GM12872 (cell line): ENCODE data around the gene ZSWIM6.

Source experiments
- CTCF ChIP-seq: IDR thresholded peaks from 3 replicates; pipeline ENCODE4 v1.5.1; 2011; ENCODE audit warnings: low read depth, mild to moderate bottlenecking, low read length, moderate library complexity; ENCODE audit not compliant: insufficient read depth

The ZSWIM6 gene

DNA sequence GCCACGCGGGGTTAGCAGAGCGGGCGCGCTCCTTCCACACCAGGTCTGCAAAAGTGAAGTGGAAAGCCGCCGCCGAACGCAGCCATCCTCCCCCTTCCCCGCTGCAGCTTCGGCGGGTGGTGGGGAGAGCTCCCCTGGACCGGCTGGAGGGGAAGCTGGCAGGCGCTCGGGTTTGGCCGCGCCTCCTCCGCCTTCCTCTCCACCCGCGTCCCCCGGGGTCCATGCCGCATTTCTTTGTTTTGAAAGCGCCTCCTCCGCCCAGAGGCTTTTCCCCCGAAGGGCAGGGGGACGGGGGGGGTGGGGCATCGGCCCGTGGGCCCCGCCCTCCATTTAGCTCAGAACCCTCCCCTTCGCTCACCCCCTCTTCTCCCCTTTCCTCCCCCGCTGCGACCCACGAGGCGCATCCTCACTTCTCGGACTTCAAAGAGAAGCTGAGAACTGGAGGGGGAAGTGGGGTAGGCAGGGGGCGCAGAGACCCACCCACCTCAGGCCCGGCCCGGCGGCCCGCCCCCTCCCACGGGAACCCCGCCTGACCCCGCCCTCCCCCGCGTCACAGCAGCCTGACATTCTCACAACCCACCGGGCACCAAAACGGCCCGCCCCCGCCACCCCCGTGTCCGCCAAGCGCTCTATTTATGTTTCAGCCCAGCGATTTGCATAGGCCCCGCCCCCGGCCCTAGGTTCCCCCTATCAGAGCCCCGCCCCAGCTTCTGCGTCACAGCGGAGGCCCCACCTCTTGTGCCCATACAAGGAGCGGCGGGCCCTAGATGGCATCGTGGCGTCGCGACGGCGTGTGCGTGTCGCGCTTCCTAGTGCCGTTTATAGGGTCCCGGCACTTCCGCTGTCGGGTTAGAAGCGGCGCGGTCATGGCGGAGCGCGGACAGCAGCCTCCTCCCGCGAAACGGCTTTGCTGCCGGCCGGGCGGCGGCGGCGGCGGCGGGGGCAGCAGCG, at the start of gene ZSWIM6:
Gene ZSWIM6, plus strand, starts transcription at position 852 of the 951 bp plus-strand sequence. Its CDS starts 15 bp downstream, at position 867.
- TF ChIP-seq CTCF, result no peak

GRCh38 chr5:61283471-61283870, 48.6 kb upstream of the ZSWIM6 start:
- no peak for TF ChIP-seq CTCF

- TF ChIP-seq CTCF, result no peak
Observed at GRCh38 chr5:61285531-61285930, 46.5 kb upstream of the ZSWIM6 start.

DNA sequence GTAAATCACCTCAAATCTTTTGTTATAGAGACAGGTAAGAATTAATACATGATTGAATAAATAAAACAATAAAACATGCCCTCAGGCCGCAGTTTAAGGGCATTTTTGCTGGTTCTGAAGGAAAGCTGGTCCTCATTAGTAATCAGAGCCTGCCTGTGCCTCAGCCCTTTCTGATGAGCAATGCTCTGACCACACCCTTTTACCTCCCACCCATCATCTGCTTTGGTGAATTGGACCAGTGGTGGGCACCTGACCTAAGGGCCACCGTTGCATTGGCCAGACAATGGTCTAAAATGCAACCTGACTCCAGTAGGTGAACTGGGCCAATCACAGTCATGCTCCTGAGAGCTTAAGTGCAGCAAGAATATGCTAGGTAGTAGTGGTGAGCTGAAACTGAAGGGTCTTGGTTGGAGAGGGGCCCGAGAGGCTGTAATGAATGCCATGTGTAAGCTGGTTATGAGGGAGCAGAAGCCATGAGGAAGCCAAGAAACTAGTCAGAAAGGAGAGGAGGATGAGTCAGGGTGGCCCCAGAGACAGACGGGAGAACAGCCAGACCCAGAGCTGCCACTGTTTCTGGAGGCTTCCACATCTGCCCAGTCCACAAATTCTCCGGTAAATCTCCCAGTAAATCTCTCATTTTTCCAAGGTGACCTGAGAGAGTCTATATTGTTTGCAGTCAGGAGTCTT, 45.5 kb upstream of the ZSWIM6 start:
- TF ChIP-seq CTCF, result no peak

GRCh38 chr5:61287474-61287873, 44.6 kb upstream of the ZSWIM6 start:
- TF ChIP-seq CTCF, result no peak

DNA sequence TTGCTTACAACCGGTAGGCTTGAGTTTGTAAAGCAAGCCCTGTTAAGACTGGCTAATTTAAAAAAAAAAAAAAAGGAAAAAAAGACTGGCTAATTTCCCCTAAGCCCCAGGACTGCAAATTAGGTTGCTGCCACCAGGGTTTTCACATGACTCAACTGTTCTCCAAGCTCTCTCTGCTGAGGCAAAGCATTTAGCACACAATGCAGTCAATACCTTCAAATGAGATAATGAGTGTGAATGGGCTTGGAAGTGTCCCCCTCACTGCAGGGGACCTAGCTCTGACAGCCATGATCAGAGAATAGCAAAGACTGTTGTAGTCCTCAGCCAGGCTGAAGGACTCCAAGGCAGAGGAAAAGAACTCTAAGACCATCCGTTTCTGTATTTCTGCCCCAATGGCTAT, 42.8 kb upstream of the ZSWIM6 start:
- TF ChIP-seq CTCF, result no peak

GRCh38 chr5:61289669-61290306, 42.3 kb upstream of the ZSWIM6 start:
- TF ChIP-seq CTCF, result no peak
